NCI-H187 (cell line): ENCODE results near the gene CEP162.
"Not testable (repeated sequence)": the region's sequence is repeated elsewhere in the genome, so short reads cannot be mapped to it uniquely, and the experiment has no call there.

ENCODE experiments used
- DNase-seq, 2 experiments: peaks; one replicate each; lab custom pipeline; 2025; lab: John Stamatoyannopoulos, UW

The CEP162 gene, protein sequence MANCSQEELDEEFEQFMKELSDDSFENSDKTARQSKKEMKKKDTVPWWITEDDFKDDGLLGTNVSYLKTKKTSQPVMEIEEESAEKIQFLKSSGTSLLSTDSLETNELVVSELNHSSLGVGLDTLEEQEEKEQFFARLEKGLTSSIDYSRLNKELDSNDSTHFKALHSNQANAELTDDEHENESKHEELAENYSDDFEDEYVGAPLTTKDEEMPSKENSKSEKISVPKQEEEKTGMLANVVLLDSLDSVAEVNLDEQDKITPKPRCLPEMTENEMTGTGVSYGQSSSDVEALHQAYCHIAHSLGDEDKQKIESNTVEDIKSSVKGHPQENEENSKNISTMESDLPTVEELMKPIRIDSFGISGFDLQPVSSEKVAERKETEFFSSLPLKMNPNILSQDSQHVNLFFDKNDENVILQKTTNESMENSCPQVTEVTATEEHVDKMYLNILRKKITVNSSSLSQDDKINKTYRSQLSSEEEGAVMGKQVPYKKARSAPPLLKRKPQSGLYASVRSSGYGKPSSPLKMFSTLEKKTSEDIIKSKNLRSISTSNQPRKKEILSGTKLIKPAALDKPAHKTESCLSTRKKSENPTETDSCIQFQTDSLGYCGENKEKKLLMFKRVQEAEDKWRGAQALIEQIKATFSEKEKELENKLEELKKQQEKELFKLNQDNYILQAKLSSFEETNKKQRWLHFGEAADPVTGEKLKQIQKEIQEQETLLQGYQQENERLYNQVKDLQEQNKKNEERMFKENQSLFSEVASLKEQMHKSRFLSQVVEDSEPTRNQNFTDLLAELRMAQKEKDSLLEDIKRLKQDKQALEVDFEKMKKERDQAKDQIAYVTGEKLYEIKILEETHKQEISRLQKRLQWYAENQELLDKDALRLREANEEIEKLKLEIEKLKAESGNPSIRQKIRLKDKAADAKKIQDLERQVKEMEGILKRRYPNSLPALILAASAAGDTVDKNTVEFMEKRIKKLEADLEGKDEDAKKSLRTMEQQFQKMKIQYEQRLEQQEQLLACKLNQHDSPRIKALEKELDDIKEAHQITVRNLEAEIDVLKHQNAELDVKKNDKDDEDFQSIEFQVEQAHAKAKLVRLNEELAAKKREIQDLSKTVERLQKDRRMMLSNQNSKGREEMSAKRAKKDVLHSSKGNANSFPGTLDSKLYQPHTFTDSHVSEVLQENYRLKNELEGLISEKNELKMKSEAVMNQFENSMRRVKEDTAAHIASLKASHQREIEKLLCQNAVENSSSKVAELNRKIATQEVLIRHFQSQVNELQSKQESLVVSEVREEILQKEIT (N-terminal part only)

DNA sequence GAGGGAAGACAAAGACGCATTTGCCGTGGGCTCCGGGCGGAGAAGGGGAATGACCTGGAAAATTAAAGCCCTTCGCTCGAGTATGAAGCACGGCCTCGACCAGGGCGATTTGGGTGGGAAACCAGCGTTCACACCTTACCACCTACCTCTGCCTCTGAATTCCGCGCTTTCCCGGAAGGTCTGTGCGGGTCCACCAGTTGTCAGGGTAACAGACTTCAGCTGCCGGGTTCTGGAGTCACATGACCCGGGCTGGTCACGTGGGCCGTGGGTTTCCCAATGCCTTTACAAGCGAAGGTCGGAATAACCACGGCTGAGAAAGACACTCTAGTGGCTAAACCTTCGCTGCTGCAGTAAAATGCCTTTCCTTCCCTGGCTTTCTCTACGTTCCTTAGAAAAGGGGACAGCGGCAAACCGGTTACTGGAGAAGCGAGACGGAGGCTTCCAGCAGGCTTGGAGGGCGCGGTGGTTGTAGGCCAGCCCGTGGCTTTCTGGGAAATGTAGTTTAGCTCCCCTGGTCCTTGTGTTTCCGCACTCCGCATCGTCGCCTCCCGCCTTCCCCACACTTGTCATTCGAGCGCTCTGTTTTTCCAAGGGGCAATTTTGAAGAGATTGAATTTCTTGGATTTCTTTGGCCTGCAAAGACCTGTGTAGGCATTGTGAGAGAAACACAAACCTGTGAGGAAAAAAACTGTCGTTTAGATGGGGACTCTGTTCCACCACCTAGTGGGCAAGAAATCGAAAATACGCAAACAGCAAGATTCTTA is at the start of gene CEP162:
CEP162 (minus strand) TSS at position 210 of the 764 bp plus-strand sequence. CDS start 1,250 bp downstream, outside the sequence.
- DNase-seq, result peak; percentile 73 to 91

GRCh38 chr6:84274856-84275255 is 47.4 kb upstream of the CEP162 start:
- no peak for DNase-seq

DNA sequence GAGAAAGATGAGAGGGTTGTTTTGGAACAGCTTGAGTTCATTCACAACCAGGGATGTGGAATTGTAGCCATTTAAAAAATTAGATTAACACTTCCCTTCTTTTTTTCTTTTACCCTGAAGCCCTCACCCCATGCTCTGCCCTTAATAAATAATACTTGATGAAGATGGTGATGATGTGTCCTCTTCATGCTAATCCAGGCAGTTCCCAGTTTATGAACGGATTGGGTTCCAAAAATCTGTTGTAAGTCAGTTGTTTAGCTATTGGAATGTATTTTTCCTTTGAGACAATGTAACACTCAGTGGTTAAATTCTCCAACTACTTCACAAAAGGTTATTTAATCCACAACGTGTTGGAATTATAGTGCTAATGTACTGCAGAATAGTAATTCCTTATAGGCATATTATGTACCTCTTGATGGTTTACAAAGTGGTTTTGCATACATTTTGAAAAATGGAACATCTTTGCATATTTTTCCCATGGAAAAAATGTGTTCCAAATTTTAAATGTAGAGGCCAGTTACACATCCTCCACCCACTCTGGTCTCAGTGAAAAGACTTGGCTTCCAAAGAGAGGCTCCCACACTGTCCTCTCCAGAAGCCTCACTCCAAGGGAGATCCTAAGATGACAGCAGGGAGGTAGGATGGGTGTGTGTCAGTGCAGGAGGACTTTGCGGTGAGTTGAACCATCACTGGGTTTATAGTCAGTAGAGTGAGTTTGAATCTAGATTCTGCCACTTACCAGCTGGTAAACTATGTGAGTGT is 45.8 kb upstream of the CEP162 start:
- no peak for DNase-seq

GRCh38 chr6:84272298-84272697 is 44.9 kb upstream of the CEP162 start:
- DNase-seq, result no peak

DNA sequence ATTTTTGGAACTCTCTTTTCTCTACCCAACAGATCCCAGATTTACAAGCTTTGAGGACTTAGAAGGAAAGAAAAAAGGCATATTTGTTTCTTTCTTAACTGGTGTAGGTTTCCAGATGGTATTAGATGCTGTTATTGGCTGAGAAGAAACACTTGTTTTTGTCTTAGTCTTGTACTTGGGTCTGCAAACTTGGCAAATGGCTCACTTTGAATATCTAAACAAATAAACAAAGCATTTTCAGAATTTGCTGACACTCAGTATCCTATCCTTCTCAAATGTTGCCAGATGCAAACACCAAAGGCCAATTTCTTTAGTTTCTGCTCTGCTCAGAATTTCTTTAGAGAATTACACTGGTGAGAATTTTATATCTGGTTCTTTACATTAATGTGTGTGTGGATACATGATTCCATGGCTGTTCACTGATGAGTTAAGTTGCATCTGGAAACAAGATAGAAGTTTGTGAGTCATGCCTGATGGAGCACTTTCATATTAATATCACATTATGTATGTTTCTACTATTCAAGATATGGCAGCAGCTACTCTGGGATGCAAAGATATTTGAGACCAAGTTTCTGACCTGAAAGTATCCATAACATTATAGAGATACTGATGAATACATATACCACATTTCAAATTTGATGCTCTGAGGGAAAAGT is 43.7 kb upstream of the CEP162 start:
- DNase-seq, result no peak

DNA sequence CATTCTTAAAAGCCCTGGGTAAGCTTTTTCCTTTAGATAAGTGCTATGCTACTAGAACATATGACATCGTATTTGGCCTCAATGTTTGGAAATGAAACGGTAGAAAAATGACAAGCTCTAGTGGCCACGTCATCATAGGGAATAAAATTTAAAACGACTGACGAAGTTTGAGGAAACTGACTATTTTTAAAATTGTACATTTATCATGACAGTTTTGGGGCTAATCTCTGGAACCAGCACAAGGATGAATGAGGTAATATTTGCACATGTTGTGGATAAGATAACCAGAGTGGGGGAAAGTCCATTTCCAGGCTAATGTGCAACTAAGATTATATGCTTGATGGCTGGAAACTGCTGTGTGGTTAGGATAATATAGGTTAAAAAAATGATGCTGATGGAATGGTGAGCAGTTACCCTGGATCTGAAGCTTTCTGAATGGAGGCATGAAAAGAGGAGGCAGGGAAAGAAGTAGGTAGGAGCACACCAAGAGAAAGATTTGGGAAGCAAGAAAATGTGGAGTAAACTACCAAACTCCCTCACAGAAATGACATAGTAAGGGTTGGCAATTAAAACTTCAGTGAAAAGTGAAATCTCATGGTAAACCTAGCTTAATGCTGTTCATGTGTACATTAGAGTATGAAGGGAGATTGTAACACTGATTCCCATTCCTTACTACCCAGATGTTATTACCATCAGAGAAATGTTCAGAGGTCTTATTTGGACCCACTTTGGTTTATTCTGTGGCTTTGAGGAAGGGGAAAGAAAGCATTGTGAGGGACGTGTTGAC is 42.7 kb upstream of the CEP162 start:
- no peak for DNase-seq

DNA sequence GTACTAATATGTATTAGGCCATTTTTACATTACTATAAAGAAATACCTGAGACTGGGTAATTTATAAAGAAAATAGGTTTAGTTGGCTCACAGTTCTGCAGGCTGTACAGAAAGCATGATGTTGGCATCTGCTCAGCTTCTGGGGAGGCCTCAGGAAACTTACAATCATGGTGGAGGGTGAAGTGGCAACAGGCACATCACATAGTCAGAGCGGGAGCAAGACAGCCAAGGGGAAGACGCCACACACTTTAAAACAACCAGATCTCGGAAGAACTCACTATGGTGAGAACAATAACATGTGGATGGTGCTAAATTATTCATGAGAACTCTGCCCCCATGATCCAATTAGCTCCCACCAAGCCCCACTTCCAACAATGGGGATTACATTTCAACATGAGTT is 41.3 kb upstream of the CEP162 start:
- DNase-seq, result no peak

GRCh38 chr6:84263557-84263956 is 36.1 kb upstream of the CEP162 start:
- no peak for DNase-seq

- no peak for DNase-seq
Measured at GRCh38 chr6:84260926-84261325, 33.5 kb upstream of the CEP162 start.

- no peak for DNase-seq
Measured at GRCh38 chr6:84260196-84260595, 32.8 kb upstream of the CEP162 start.

DNA sequence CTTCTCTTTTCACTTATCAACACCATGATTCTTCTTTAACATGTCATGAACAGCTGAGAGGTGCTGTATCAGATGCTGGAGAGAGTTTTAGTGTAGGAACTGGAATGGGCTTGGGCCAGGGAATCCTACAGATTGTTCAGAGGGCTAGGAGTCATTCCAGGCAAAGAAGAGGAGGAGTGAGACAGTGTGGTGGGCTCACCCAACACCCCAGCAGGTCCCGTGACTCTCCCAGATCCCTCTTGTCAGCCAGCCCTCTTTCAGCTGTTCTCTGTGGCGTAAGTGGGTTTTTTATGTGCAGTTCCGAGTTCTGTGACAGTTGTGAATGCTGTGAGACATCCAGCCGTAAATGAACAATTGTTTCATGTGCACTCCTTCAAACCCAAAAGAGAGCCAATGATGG is 31.4 kb upstream of the CEP162 start:
- no peak for DNase-seq

GRCh38 chr6:84258268-84258667 is 30.8 kb upstream of the CEP162 start:
- DNase-seq, result no peak

GRCh38 chr6:84255641-84256040 is 28.2 kb upstream of the CEP162 start:
- no peak for DNase-seq

DNA sequence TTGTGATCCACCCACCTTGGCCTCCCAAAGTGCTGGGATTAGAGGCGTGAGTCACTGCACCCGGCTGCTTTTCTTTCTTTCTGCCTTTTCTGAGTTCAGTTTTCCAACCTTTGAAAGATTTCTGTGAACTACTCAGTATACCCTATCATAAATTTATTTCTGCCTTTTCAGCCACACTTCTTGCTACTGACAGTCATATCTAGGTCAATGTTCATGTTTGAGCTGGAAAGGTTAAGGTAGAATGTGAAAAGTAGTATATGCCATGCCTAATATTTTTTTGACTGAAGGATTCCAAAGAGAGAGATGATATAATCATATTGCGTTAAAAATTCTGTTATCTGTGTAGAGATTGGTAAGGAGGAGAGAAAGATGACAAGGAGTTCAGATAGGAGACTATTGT is 25.9 kb upstream of the CEP162 start:
- DNase-seq, result no peak

DNA sequence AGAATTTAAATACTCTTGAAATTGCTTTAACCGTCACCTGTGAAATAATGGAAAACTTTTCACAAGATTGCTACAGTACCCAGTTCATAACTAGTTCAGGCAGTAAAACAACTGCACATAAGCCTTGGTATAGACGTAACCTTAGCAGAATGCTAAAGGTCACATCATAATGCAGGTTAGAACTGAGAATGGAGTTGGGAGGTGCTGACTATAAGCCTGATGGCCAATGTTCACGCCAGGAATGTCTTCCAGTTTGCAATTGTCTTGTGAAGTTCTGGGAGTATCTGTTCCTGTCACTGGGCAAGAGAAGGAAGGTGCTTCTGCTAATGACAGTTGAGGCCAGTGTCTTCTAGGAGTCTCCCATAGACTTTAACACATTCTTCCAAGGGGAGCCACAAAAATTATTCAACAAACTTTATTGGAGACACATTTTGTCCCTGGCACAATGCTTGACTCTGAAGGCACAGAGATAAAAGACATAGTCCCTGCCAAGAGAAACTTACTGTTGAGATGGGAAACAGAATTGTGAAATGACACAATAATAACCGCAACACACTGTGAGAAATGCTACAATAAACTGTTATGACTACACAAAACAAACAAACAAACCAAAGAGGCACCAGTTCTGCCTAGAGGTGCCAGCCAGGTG is 24.6 kb upstream of the CEP162 start:
- no peak for DNase-seq

GRCh38 chr6:84249724-84250123 is 22.3 kb upstream of the CEP162 start:
- DNase-seq, result no peak

GRCh38 chr6:84244416-84245081 is 17.1 kb upstream of the CEP162 start:
- DNase-seq, result not testable (repeated sequence)

- DNase-seq, result no peak
Measured at GRCh38 chr6:84243240-84243639, 15.8 kb upstream of the CEP162 start.
